EL (cell line): ENCODE results near the gene TSPO.

ENCODE experiments used
- DNase-seq: peaks from one replicate; pipeline ENCODE4 v3.0.0-alpha.2; 2016

The TSPO gene

GRCh38 chr22:43180670-43181069, 29.3 kb downstream of the TSPO start:
- DNase-seq: no peak

GRCh38 chr22:43181321-43182076, 30.1 kb downstream of the TSPO start:
- DNase-seq: no peak

- DNase-seq: no peak
These were observed 30.8 kb downstream of the TSPO start for GRCh38 chr22:43182118-43182517.

GRCh38 chr22:43182726-43183125, 31.4 kb downstream of the TSPO start:
- no peak for DNase-seq

- peak; percentile 24 for DNase-seq
These were observed 32.3 kb downstream of the TSPO start for GRCh38 chr22:43183496-43184277.

GRCh38 chr22:43185860-43186261, 34.5 kb downstream of the TSPO start:
- peak; percentile 49 for DNase-seq

GRCh38 chr22:43186272-43187170, 35.2 kb downstream of the TSPO start, which contains the start of gene TTLL12:
TTLL12 (minus strand) TSS chr22:43187134; CDS start chr22:43187069, 65 bp downstream.
- peak; percentile 62 for DNase-seq

- peak; percentile 92 for DNase-seq
These were observed 36.1 kb downstream of the TSPO start for GRCh38 chr22:43187171-43188099.

GRCh38 chr22:43188829-43189545, 37.6 kb downstream of the TSPO start:
- DNase-seq: no peak

- no peak for DNase-seq
These were observed 40.5 kb downstream of the TSPO start for GRCh38 chr22:43191831-43192230.

- peak; percentile 62 for DNase-seq
These were observed 46.0 kb downstream of the TSPO start for GRCh38 chr22:43197271-43197941.

GRCh38 chr22:43198126-43198525, 46.8 kb downstream of the TSPO start:
- DNase-seq: no peak

- DNase-seq: no peak
These were observed 47.6 kb downstream of the TSPO start for GRCh38 chr22:43198936-43199335.

- DNase-seq: no peak
These were observed 48.2 kb downstream of the TSPO start for GRCh38 chr22:43199541-43199940.

- DNase-seq: no peak
These were observed 48.7 kb downstream of the TSPO start for GRCh38 chr22:43200031-43200430.

- DNase-seq: no peak
These were observed 49.2 kb downstream of the TSPO start for GRCh38 chr22:43200555-43200954.

- no peak for DNase-seq
These were observed 50.3 kb downstream of the TSPO start for GRCh38 chr22:43201486-43202219.

- no peak for DNase-seq
These were observed 51.0 kb downstream of the TSPO start for GRCh38 chr22:43202326-43202725.

GRCh38 chr22:43202756-43203410, 51.5 kb downstream of the TSPO start:
- DNase-seq: no peak
